Measurements from ENCODE around the gene CAMK1D. TPM values are rescaled to one million over a fixed set of nuclear protein-coding genes. Genes with fewer than 3 reads are reported as not detected.

Gene CAMK1D
- polyA plus RNA-seq, 2 of the 4 experiments (the other 2 are of a cell fraction), result 6.6 to 12.5 TPM

GRCh38 chr10:12504628-12505027, 155.3 kb downstream of the CAMK1D start:
- WGBS (ENCODE audit: missing lambda C conversion rate), result 86% methylated on average over 10 of the region's 10 CpGs
- Histone ChIP-seq H3K4me1 (peaks cover 10% of the 10 kb centered on the region; the same call in 2 of the 3 replicates), H3K4me3 (no peak overlapping the region), H3K9me3 (no peaks in the 10 kb centered on the region), H3K27ac (no peak overlapping the region), H3K4me2 (no peak overlapping the region)
- no peak for DNase-seq (ENCODE audit: low read depth in 1 of 2, low spot score in 1 of 2)
- no peak for ATAC-seq
- TF ChIP-seq, protein P1, sequence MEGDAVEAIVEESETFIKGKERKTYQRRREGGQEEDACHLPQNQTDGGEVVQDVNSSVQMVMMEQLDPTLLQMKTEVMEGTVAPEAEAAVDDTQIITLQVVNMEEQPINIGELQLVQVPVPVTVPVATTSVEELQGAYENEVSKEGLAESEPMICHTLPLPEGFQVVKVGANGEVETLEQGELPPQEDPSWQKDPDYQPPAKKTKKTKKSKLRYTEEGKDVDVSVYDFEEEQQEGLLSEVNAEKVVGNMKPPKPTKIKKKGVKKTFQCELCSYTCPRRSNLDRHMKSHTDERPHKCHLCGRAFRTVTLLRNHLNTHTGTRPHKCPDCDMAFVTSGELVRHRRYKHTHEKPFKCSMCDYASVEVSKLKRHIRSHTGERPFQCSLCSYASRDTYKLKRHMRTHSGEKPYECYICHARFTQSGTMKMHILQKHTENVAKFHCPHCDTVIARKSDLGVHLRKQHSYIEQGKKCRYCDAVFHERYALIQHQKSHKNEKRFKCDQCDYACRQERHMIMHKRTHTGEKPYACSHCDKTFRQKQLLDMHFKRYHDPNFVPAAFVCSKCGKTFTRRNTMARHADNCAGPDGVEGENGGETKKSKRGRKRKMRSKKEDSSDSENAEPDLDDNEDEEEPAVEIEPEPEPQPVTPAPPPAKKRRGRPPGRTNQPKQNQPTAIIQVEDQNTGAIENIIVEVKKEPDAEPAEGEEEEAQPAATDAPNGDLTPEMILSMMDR (IDR thresholded peaks at IDR 0.05), result no peak
- TF ChIP-seq ZFP36 (IDR thresholded peaks at IDR 0.05; ENCODE audit: borderline replicate concordance, partially characterized antibody), result no peak
- no peak for TF ChIP-seq ESRRA (IDR thresholded peaks at IDR 0.05; ENCODE audit: borderline replicate concordance, low read length)
- no peak for TF ChIP-seq KDM5A (IDR thresholded peaks at IDR 0.05)
- ChIA-PET POLR2A (no interaction called here), CTCF (no interaction called here)
- FAIRE-seq, result no peak

- ChIA-PET POLR2A (no interaction called here), CTCF (no interaction called here)
- no peak overlapping the region for H3K4me3 ChIP-seq
- H3K9me3 ChIP-seq, result no peaks in the 10 kb centered on the region
- no peak for ATAC-seq
- no peak overlapping the region for H3K4me2 ChIP-seq
- H3K27ac ChIP-seq, result no peak overlapping the region
- H3K4me1 ChIP-seq, result peaks cover 3% of the 10 kb centered on the region; the same call in 1 of the 3 replicates
- FAIRE-seq, result no peak
- WGBS (ENCODE audit: missing lambda C conversion rate), result 90% methylated on average over 6 of the region's 6 CpGs
- no peak for DNase-seq (ENCODE audit: low read depth in 1 of 2, low spot score in 1 of 2)
- TF ChIP-seq GATA3 (IDR thresholded peaks at IDR 0.05; ENCODE audit: borderline replicate concordance), result no peak
Measured at GRCh38 chr10:12505683-12506082, 156.3 kb downstream of the CAMK1D start.

GRCh38 chr10:12507165-12507850, 158.0 kb downstream of the CAMK1D start:
- POLR2A ChIA-PET, result interaction anchor here (0.6 kb wide), 1 partner anchor 790 kb away, joined by 3 read pairs; no protein-coding TSS in a partner anchor
- no peak for FAIRE-seq
- 84% methylated on average over 10 of the region's 10 CpGs for WGBS (ENCODE audit: missing lambda C conversion rate)

GRCh38 chr10:12508165-12508564, 158.8 kb downstream of the CAMK1D start:
- H3K4me3 ChIP-seq, result no peak overlapping the region
- DNase-seq (ENCODE audit: low read depth in 1 of 2, low spot score in 1 of 2), result no peak
- H3K4me1 ChIP-seq, result no peaks in the 10 kb centered on the region
- ChIA-PET POLR2A (no interaction called here), CTCF (no interaction called here)
- no peak overlapping the region for H3K4me2 ChIP-seq
- TF ChIP-seq HEYL (CRISPR knock-in tag; IDR thresholded peaks at IDR 0.05) (no peak), NR3C1 (IDR thresholded peaks at IDR 0.05) (no peak), CBX8 (IDR thresholded peaks at IDR 0.05) (no peak), NPAS2 (CRISPR knock-in tag; IDR thresholded peaks at IDR 0.05; ENCODE audit: borderline replicate concordance) (no peak), PHF8 (IDR thresholded peaks at IDR 0.05; ENCODE audit: borderline replicate concordance, low read depth) (no peak), EP300 (IDR thresholded peaks at IDR 0.05) (no peak), ZSCAN20 (CRISPR knock-in tag; IDR thresholded peaks at IDR 0.05) (no peak)
- no peak for ATAC-seq
- WGBS (ENCODE audit: missing lambda C conversion rate), result 89% methylated on average over 5 of the region's 5 CpGs
- H3K27ac ChIP-seq, result no peak overlapping the region
- no peaks in the 10 kb centered on the region for H3K9me3 ChIP-seq
- FAIRE-seq, result no peak

More at GRCh38 chr10:12507165-12507850, 158.0 kb downstream of the CAMK1D start:
- no peak overlapping the region for H3K4me3 ChIP-seq
- no peak for TF ChIP-seq CEBPB (IDR thresholded peaks at IDR 0.05)
- TF ChIP-seq BCL3 (IDR thresholded peaks at IDR 0.05), result no peak
- no peak for TF ChIP-seq RNF2 (IDR thresholded peaks at IDR 0.05; ENCODE audit: borderline replicate concordance, low read depth)
- TF ChIP-seq, protein P2, sequence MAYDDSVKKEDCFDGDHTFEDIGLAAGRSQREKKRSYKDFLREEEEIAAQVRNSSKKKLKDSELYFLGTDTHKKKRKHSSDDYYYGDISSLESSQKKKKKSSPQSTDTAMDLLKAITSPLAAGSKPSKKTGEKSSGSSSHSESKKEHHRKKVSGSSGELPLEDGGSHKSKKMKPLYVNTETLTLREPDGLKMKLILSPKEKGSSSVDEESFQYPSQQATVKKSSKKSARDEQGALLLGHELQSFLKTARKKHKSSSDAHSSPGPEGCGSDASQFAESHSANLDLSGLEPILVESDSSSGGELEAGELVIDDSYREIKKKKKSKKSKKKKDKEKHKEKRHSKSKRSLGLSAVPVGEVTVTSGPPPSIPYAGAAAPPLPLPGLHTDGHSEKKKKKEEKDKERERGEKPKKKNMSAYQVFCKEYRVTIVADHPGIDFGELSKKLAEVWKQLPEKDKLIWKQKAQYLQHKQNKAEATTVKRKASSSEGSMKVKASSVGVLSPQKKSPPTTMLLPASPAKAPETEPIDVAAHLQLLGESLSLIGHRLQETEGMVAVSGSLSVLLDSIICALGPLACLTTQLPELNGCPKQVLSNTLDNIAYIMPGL (CRISPR knock-in tag; IDR thresholded peaks at IDR 0.05; ENCODE audit: borderline replicate concordance), result no peak
- no peak for TF ChIP-seq TFCP2L1 (CRISPR knock-in tag; IDR thresholded peaks at IDR 0.05)
- no peak for TF ChIP-seq NPAS2 (CRISPR knock-in tag; IDR thresholded peaks at IDR 0.05; ENCODE audit: borderline replicate concordance)
- H3K9me3 ChIP-seq, result no peaks in the 10 kb centered on the region
- no peak overlapping the region for H3K27ac ChIP-seq
- CTCF ChIA-PET, result interaction anchor here (1.1 kb wide), 1 partner anchor 293 kb away, joined by 3 read pairs; no protein-coding TSS in a partner anchor
- H3K4me1 ChIP-seq, result no peaks in the 10 kb centered on the region
- ATAC-seq, result no peak
- no peak overlapping the region for H3K4me2 ChIP-seq
- no peak for DNase-seq (ENCODE audit: low read depth in 1 of 2, low spot score in 1 of 2)
